ENCODE data around the gene RNF166.
A peak's percentile ranks its signal among the peaks of the same experiment; 100 is the strongest.

RNF166 gene

GRCh38 chr16:88691129-88691813 is 14.9 kb downstream of the RNF166 start:
- no peak for DNase-seq

GRCh38 chr16:88690341-88691128 is 15.7 kb downstream of the RNF166 start:
- DNase-seq, result no peak

- DNase-seq, result no peak
Measured at GRCh38 chr16:88688013-88688778, 18.0 kb downstream of the RNF166 start.

- DNase-seq, result no peak
Measured at GRCh38 chr16:88687676-88688012, 18.6 kb downstream of the RNF166 start.

- DNase-seq, result no peak
Measured at GRCh38 chr16:88687254-88687576, 19.0 kb downstream of the RNF166 start.

GRCh38 chr16:88686439-88687253 is 19.6 kb downstream of the RNF166 start, which contains the start of gene SNAI3:
Gene SNAI3 (minus strand): TSS chr16:88686507. CDS start chr16:88686406, 101 bp downstream.
- DNase-seq, result peak; percentile 82 to 86

GRCh38 chr16:88686062-88686438 is 20.2 kb downstream of the RNF166 start:
- DNase-seq, result peak in 1 of 2 donors; percentile 37

GRCh38 chr16:88685156-88686061 is 20.8 kb downstream of the RNF166 start:
- peak; percentile 58 to 64 for DNase-seq

- no peak for DNase-seq
Measured at GRCh38 chr16:88684569-88685155, 21.5 kb downstream of the RNF166 start.

GRCh38 chr16:88681709-88682451 is 24.3 kb downstream of the RNF166 start:
- peak; percentile 51 to 78 for DNase-seq

GRCh38 chr16:88681084-88681680 is 25.0 kb downstream of the RNF166 start:
- peak; percentile 58 to 63 for DNase-seq

- DNase-seq, result no peak
Measured at GRCh38 chr16:88680554-88681083, 25.6 kb downstream of the RNF166 start.

GRCh38 chr16:88678224-88678979 is 27.8 kb downstream of the RNF166 start:
- DNase-seq, result no peak

GRCh38 chr16:88677721-88678120 is 28.5 kb downstream of the RNF166 start:
- DNase-seq, result no peak

- no peak for DNase-seq
Measured at GRCh38 chr16:88676502-88677242, 29.5 kb downstream of the RNF166 start.

- DNase-seq, result no peak
Measured at GRCh38 chr16:88673716-88674379, 32.4 kb downstream of the RNF166 start.

GRCh38 chr16:88672776-88673175 is 33.4 kb downstream of the RNF166 start:
- DNase-seq, result no peak

- no peak for DNase-seq
Measured at GRCh38 chr16:88671806-88672205, 34.4 kb downstream of the RNF166 start.

All from CD4-positive, alpha-beta T cell treated with Interleukin-1 beta for 1 hour (primary cell).